ENCODE results near the gene PRKN. TPM values are rescaled to one million over a fixed set of nuclear protein-coding genes. Genes with fewer than 3 reads are reported as not detected.

The PRKN gene
- total RNA-seq, 1 donor from 2014 or later, result 5.7 TPM

DNA sequence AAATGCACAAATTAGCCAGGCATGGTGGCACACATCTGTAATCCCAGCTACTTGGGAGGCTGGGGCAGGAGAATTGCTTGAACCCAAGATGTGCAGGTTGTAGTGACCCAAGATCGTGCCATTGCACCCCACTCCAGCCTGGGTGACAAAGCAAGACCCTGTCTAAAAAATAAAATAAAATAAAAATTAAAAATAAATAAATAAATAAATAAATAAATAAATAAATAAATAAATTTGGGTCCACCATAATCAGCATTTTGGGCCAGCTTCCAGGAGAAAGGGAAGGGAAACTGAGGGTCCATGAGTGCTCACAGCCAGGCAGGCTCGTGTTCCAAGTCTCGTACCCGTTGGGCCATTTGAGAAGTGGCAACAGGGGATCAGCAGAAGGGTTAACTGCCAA, 1322.1 kb downstream of the PRKN start:
- TF ChIP-seq, protein P1, sequence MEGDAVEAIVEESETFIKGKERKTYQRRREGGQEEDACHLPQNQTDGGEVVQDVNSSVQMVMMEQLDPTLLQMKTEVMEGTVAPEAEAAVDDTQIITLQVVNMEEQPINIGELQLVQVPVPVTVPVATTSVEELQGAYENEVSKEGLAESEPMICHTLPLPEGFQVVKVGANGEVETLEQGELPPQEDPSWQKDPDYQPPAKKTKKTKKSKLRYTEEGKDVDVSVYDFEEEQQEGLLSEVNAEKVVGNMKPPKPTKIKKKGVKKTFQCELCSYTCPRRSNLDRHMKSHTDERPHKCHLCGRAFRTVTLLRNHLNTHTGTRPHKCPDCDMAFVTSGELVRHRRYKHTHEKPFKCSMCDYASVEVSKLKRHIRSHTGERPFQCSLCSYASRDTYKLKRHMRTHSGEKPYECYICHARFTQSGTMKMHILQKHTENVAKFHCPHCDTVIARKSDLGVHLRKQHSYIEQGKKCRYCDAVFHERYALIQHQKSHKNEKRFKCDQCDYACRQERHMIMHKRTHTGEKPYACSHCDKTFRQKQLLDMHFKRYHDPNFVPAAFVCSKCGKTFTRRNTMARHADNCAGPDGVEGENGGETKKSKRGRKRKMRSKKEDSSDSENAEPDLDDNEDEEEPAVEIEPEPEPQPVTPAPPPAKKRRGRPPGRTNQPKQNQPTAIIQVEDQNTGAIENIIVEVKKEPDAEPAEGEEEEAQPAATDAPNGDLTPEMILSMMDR (IDR thresholded peaks at IDR 0.05), result no peak

DNA sequence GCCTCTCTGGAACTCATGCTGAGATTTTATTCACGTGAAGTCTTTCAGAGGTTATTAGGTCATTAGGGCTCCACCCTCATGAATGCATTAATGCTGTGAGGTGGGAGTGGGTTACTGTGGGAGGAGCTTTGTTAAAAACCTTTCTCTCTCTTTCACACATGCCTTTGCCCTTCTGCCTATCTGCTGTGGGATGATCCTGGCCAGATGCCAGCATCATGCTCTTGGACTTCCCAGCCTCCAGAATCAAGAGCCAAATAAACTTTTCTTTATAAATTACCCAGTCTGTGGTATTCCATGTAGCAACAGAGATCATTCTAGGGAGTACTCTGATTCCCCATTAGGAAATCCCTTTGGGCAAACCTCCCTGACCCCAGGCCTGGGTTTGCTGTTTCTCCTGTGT, 1323.8 kb downstream of the PRKN start:
- Mint-ChIP-seq H3K36me3 (ENCODE audit: low read depth) (peaks cover 3% of the 10 kb centered on the region), H3K4me3 (ENCODE audit: unreplicated experiment) (no peak overlapping the region), H3K27ac (ENCODE audit: unreplicated experiment) (no peak overlapping the region), H3K4me1 (ENCODE audit: low read depth) (peaks cover 26% of the 10 kb centered on the region), H3K27me3 (ENCODE audit: low read depth) (no peaks in the 10 kb centered on the region), H3K9me3 (ENCODE audit: low read depth) (peaks cover 11% of the 10 kb centered on the region)
- no peak for DNase-seq (ENCODE audit: low spot score)
- TF ChIP-seq, protein P1 (IDR thresholded peaks at IDR 0.05), result no peak

More for the DNA sequence above, 1322.1 kb downstream of the PRKN start:
- no peak overlapping the region for H3K4me3 Mint-ChIP-seq (ENCODE audit: unreplicated experiment)
- peaks cover 3% of the 10 kb centered on the region for H3K36me3 Mint-ChIP-seq (ENCODE audit: low read depth)
- H3K9me3 Mint-ChIP-seq (ENCODE audit: low read depth), result peaks cover 7% of the 10 kb centered on the region
- H3K4me1 Mint-ChIP-seq (ENCODE audit: low read depth), result peaks cover 35% of the 10 kb centered on the region
- no peak overlapping the region for H3K27ac Mint-ChIP-seq (ENCODE audit: unreplicated experiment)
- no peaks in the 10 kb centered on the region for H3K27me3 Mint-ChIP-seq (ENCODE audit: low read depth)
- no peak for DNase-seq (ENCODE audit: low spot score)

DNA sequence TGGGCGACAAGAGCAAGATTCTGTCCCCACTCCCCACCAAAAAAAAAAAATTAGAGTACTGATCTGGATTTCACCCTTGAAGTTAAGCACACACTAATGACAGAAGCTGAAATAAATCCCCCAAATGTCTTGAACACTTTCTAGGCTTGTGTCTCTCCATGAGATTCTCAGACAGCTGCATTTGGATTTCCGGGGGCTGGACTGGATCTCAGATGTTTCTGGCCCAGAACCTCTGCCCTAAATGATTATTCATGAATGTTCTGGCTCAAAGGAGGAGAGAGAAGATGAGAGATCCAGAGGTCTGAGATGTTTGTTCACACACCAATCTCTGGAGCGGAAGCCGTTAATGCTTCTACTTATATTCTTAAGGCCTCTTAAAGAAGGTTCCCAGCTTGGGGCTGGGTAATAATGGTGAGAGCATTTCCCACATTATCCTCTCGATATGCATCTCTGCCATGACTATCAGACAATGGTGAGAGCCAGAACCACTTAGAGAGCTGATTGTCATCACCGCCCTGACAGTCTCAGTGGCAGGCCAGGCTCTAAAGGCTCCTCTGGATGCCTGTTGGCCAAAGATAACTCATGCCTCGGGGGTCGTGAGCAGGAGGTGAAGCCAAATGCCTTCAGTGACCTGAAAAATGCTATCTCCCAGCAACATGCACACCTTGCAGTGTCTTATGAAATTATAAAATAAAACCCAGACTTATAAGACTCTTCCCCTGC, 1325.8 kb downstream of the PRKN start:
- DNase-seq (ENCODE audit: low spot score), result no peak
- Mint-ChIP-seq H3K4me1 (ENCODE audit: low read depth) (peaks cover 7% of the 10 kb centered on the region), H3K27ac (ENCODE audit: unreplicated experiment) (no peak overlapping the region), H3K4me3 (ENCODE audit: unreplicated experiment) (no peak overlapping the region), H3K27me3 (ENCODE audit: low read depth) (no peaks in the 10 kb centered on the region), H3K36me3 (ENCODE audit: low read depth) (peaks cover 3% of the 10 kb centered on the region), H3K9me3 (ENCODE audit: low read depth) (peaks cover 13% of the 10 kb centered on the region)
- TF ChIP-seq, protein P1 (IDR thresholded peaks at IDR 0.05), result no peak

DNA sequence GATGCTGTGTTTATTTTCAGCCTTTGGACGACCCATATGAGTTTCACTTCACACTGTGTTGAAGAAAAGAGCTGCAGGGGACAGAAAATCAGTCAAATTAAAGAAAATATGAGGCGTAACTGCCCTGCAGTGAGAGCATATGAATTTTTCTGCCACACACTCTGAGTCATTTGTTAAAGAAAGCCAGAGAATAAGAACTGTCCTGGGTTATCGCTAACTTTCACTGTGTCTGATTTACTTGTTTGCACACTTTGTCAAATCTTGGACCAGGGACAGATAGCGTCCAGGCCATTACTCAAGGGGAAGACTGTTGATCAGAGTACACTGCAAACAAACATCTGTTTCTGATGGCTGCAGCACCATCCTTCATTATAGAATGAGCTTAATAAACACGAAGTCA, 1326.9 kb downstream of the PRKN start:
- no peak overlapping the region for H3K4me3 Mint-ChIP-seq (ENCODE audit: unreplicated experiment)
- no peak for DNase-seq (ENCODE audit: low spot score)
- H3K9me3 Mint-ChIP-seq (ENCODE audit: low read depth), result peaks cover 13% of the 10 kb centered on the region
- peaks cover 3% of the 10 kb centered on the region for H3K36me3 Mint-ChIP-seq (ENCODE audit: low read depth)
- no peak overlapping the region for H3K27ac Mint-ChIP-seq (ENCODE audit: unreplicated experiment)
- H3K4me1 Mint-ChIP-seq (ENCODE audit: low read depth), result no peaks in the 10 kb centered on the region
- H3K27me3 Mint-ChIP-seq (ENCODE audit: low read depth), result no peaks in the 10 kb centered on the region
- TF ChIP-seq, protein P1 (IDR thresholded peaks at IDR 0.05), result no peak

DNA sequence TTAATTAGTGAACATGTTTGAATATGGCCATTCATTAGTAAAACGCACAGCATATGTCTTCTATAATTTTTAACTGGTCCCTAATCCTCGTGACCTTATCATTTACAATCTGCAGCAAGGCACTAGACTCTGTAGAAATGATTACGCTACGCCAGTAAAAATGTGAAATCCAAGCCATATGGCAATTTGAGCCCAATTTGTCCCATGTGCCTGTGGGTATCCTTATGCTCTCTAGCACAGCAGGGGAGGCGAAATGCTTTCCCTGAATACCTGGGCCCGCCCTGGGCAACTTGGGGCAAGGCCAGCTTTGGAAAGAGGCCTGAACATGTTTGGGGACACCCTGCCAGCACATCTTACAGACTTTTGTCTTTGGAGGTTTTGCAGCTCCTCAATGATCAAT, 1331.0 kb downstream of the PRKN start:
- H3K4me1 Mint-ChIP-seq (ENCODE audit: low read depth), result no peaks in the 10 kb centered on the region
- H3K27me3 Mint-ChIP-seq (ENCODE audit: low read depth), result no peaks in the 10 kb centered on the region
- H3K36me3 Mint-ChIP-seq (ENCODE audit: low read depth), result no peaks in the 10 kb centered on the region
- DNase-seq (ENCODE audit: low spot score), result no peak
- TF ChIP-seq, protein P1 (IDR thresholded peaks at IDR 0.05), result no peak
- peaks cover 6% of the 10 kb centered on the region for H3K9me3 Mint-ChIP-seq (ENCODE audit: low read depth)
- H3K27ac Mint-ChIP-seq (ENCODE audit: unreplicated experiment), result no peak overlapping the region
- no peak overlapping the region for H3K4me3 Mint-ChIP-seq (ENCODE audit: unreplicated experiment)
